OCI-LY7 (cell line): ENCODE results near the gene RAD51D. TPM values are rescaled to one million over a fixed set of nuclear protein-coding genes. Genes with fewer than 3 reads are reported as not detected.

Experiments used
- BruUV-seq: library from RNA; stranded (reverse); fragments of 400-500 nt; replicated peaks from 2 replicates; lab custom pipeline; 2021; lab: Mats Ljungman, UMichigan
- CTCF ChIA-PET: fragments of 300-600 bp; sonication (Branson Sonifier 250); formaldehyde crosslinking; loops from one replicate; lab custom pipeline; 2022; ENCODE audit warnings: antibody characterized with exemption; ENCODE audit not compliant: unreplicated experiment; lab: Charles Lee
- POLR2A ChIA-PET: fragments of 300-600 bp; sonication (Branson Sonifier 250); formaldehyde crosslinking; loops from one replicate; lab custom pipeline; 2022; ENCODE audit warnings: antibody characterized with exemption; lab: Charles Lee
- DNase-seq: peaks from one replicate; pipeline ENCODE4 v3.0.0-alpha.2; 2015; ENCODE audit warnings: low spot score
- H2AFZ ChIP-seq: fragments of 200-600 bp; sonication (generic), shearing (Covaris generic); 2 replicates; pipeline ENCODE4 v1.6.1; 2014; ENCODE audit warnings: mild to moderate bottlenecking, antibody characterized with exemption, low read length, moderate library complexity
- H3K27ac ChIP-seq: fragments of 200-600 bp; sonication (generic); 2 replicates; pipeline ENCODE4 v1.5.1; 2014; ENCODE audit warnings: mixed run types, low read depth, mild to moderate bottlenecking, moderate library complexity, low read length, inconsistent platforms; ENCODE audit not compliant: poor library complexity, severe bottlenecking
- H3K36me3 ChIP-seq: fragments of 200-600 bp; sonication (generic); 2 replicates; pipeline ENCODE4 v1.6.1; 2014; ENCODE audit warnings: mild to moderate bottlenecking, antibody characterized with exemption, low read length, moderate library complexity, mixed read lengths; ENCODE audit not compliant: insufficient read depth
- H3K4me1 ChIP-seq: fragments of 200-600 bp; sonication (generic); 2 replicates; pipeline ENCODE4 v1.5.1; 2014; ENCODE audit warnings: mild to moderate bottlenecking, low read length; ENCODE audit not compliant: insufficient read depth, poor library complexity, severe bottlenecking
- H3K4me2 ChIP-seq: fragments of 200-600 bp; sonication (generic); 2 replicates; pipeline ENCODE4 v1.6.1; 2014; ENCODE audit warnings: mild to moderate bottlenecking, low read length
- H3K4me3 ChIP-seq: fragments of 200-600 bp; sonication (generic); 2 replicates; pipeline ENCODE4 v1.5.1; 2014; ENCODE audit warnings: mild to moderate bottlenecking, low read depth, low read length; ENCODE audit not compliant: poor library complexity, severe bottlenecking
- H3K79me2 ChIP-seq: fragments of 200-600 bp; sonication (generic); 2 replicates; pipeline ENCODE4 v1.6.1; 2016; ENCODE audit warnings: low read depth, mild to moderate bottlenecking, low read length, moderate library complexity, mixed read lengths; ENCODE audit not compliant: insufficient read depth
- H3K9me2 ChIP-seq: fragments of 200-600 bp; sonication (generic); 2 replicates; pipeline ENCODE4 v1.6.1; 2016; ENCODE audit warnings: mild to moderate bottlenecking, low read length, mixed read lengths; ENCODE audit not compliant: insufficient read depth
- H3K9me3 ChIP-seq: fragments of 200-600 bp; sonication (generic); 2 replicates; pipeline ENCODE4 v1.6.1; 2014; ENCODE audit warnings: mild to moderate bottlenecking, mixed run types, low read length, mixed read lengths
- H4K20me1 ChIP-seq: fragments of 200-600 bp; sonication (generic); 2 replicates; pipeline ENCODE4 v1.6.1; 2014; ENCODE audit warnings: mild to moderate bottlenecking, antibody characterized with exemption, low read length, moderate library complexity, mixed read lengths; ENCODE audit not compliant: insufficient read depth
- EZH2phosphoT487 ChIP-seq: fragments of 200-600 bp; sonication (generic); IDR thresholded peaks from 2 replicates; pipeline ENCODE4 v1.6.1; 2018; ENCODE audit warnings: low read depth, borderline replicate concordance, mild to moderate bottlenecking, mixed run types, antibody characterized with exemption, low read length, moderate library complexity, mixed read lengths
- intact Hi-C: fragments of 100-400 bp; cut with micrococcal nuclease; formaldehyde crosslinking; loops from one replicate; pipeline ENCODE4 v1.10.0; 2022; ENCODE audit not compliant: unreplicated experiment
- total RNA-seq, 2 experiments: library from RNA; depleted of rRNA in 1 of 2; stranded (reverse); fragments of >200 nt in 1 of 2; shearing (Covaris generic) in 1 of 2; gene quantifications; 2 replicates each; pipeline ENCODE4 v1.2.3, GENCODE V29; 2014 to 2022
- TF ChIP-seq, protein P1 (sequence below): fragments of 200-600 bp; sonication (generic); conservative IDR thresholded peaks from 2 replicates; pipeline ENCODE4 v1.5.1; 2014; ENCODE audit warnings: mild to moderate bottlenecking, antibody characterized with exemption, low read length, moderate library complexity, mixed read lengths

RAD51D gene
- total RNA-seq, 2 experiments from 2014 or later: 22.4 to 40.6 TPM

DNA sequence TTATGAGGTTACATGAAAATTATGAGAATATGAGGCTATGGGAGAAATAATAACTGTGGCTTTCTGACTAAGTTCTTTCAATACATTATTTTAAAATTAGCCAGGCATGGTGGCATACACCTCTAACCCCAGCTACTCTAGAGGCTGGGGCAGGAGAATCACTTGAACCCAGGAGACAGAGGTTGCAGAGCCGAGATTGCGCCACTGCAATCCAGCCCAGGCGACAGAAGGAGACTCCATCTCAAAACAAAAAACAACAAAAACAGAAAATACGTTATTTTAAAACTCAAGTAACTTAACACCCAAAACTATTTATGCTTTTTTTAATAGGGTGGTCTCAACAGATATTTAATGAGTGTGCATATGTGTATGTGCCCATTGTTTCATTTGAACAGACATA is 53.8 kb downstream of the RAD51D start:
- no peaks in the 10 kb centered on the region for H3K9me3 ChIP-seq
- H3K4me2 ChIP-seq: no peak overlapping the region
- intact Hi-C loops: no loop called here
- TF ChIP-seq, protein P1, sequence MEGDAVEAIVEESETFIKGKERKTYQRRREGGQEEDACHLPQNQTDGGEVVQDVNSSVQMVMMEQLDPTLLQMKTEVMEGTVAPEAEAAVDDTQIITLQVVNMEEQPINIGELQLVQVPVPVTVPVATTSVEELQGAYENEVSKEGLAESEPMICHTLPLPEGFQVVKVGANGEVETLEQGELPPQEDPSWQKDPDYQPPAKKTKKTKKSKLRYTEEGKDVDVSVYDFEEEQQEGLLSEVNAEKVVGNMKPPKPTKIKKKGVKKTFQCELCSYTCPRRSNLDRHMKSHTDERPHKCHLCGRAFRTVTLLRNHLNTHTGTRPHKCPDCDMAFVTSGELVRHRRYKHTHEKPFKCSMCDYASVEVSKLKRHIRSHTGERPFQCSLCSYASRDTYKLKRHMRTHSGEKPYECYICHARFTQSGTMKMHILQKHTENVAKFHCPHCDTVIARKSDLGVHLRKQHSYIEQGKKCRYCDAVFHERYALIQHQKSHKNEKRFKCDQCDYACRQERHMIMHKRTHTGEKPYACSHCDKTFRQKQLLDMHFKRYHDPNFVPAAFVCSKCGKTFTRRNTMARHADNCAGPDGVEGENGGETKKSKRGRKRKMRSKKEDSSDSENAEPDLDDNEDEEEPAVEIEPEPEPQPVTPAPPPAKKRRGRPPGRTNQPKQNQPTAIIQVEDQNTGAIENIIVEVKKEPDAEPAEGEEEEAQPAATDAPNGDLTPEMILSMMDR: no peak
- no peak for TF ChIP-seq EZH2phosphoT487
- H3K27ac ChIP-seq: no peak overlapping the region
- H3K9me2 ChIP-seq: no peaks in the 10 kb centered on the region
- H3K4me3 ChIP-seq: no peak overlapping the region
- no peaks in the 10 kb centered on the region for H3K36me3 ChIP-seq
- POLR2A ChIA-PET: no interaction called here
- peaks cover 19% of the 10 kb centered on the region for H3K4me1 ChIP-seq
- BruUV-seq: no TSS peak
- H2AFZ ChIP-seq: no peak overlapping the region
- H4K20me1 ChIP-seq: 0 out of 2 replicates have a peak, but pooled peaks cover 4% of the 10 kb centered on the region
- CTCF ChIA-PET: no interaction called here
- H3K79me2 ChIP-seq: no peaks in the 10 kb centered on the region
- DNase-seq: no peak

DNA sequence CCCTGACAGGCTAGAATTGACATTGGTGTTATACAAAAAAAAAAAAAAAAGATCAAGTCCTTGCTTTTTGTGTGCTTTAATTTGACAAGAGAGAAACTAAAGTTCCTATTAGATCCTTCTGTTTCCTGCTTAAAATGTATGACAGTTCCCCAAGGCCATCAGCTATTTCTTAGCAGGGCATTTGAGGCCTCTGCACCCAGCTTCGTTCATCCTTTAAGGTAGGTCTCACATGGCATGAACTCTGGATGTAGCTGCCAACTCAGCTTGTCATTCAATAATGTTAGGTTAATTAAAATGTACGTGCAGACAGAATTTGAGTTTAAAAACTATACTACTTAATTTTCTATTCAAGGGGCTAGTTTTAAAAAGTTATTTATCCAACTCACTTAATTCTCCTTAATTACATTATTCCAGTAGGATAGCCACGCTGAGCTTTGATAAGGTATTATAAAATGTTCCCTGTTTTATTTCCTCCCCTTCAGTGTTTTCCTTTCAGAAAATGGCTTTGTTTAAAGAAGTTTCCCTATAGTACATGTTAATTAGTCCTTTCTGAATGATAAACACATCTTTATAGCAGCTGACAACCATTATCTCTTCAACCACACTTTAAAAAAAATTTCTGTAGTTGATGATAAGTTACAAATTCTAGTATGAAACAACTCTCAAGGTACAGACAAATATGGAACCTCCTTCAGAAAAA is 55.0 kb downstream of the RAD51D start:
- no TSS peak for BruUV-seq
- Histone ChIP-seq H3K9me2 (no peaks in the 10 kb centered on the region), H3K4me1 (peaks cover 19% of the 10 kb centered on the region), H3K9me3 (no peaks in the 10 kb centered on the region), H3K4me3 (no peak overlapping the region), H3K4me2 (no peak overlapping the region), H3K27ac (no peak overlapping the region), H3K79me2 (no peaks in the 10 kb centered on the region), H2AFZ (no peak overlapping the region), H3K36me3 (no peaks in the 10 kb centered on the region), H4K20me1 (0 out of 2 replicates have a peak, but pooled peaks cover 4% of the 10 kb centered on the region)
- POLR2A ChIA-PET: interaction anchor here (0.6 to 0.7 kb wide), 2 partner anchors 63 to 119 kb away, joined by 4 to 5 read pairs; no protein-coding TSS in a partner anchor
- intact Hi-C loops: no loop called here
- DNase-seq: no peak
- TF ChIP-seq, protein P1: no peak
- TF ChIP-seq EZH2phosphoT487: no peak
- CTCF ChIA-PET: no interaction called here
